Erythroblast (primary cell): ENCODE measurements around the gene CHAD.

ENCODE experiments used
- GATA1 ChIP-seq: IDR thresholded peaks from 2 replicates; pipeline ENCODE4 v1.6.1; 2011; ENCODE audit warnings: low read depth, mild to moderate bottlenecking, control low read depth, low read length, moderate library complexity
- POLR2A ChIP-seq: IDR thresholded peaks from 2 replicates; pipeline ENCODE4 v1.6.1; 2011; ENCODE audit warnings: mild to moderate bottlenecking, low read length

DNA sequence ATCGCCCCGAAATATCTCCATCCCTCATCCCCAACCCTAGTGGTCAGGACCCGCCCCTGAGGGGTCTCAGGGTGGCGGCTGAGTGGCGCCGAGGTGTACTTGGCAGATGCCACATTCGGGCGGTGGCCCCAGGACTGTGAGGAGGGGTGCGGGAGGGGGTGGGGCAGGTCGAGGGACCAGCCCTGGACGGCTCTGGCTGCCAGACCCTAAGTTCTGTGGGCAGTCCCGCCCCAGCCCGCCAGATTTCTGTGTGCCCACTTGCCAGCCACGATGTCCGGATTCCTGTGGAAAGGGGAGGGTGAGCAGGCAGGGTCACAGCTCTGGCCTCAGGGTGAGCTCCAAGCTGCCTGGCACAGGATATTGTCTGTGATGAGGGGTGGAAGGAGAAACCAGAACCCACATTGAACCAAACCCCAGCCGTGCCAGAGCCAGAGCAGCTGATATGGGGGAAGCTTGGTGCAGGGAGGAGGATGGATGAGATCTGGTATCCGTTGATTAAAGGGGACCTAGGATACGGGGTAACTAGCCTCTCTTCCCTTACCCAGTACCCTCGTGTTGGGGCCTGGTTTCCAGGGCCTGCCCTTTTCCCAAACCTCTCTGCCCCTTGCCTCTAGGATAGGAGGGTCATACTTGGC, 1.1 kb upstream of the CHAD start:
- TF ChIP-seq POLR2A, result no peak
- TF ChIP-seq GATA1, result no peak
